ENCODE results near the gene ADAM12.

The ADAM12 gene

GRCh38 chr10:126013489-126014281 is 374.6 kb downstream of the ADAM12 start:
- Histone ChIP-seq H3K4me1 (ENCODE audit: insufficient read depth, low read length) (peaks cover 6% of the 10 kb centered on the region; the same call in 1 of the 2 replicates), H3K9ac (ENCODE audit: low read depth, low read length) (no peak overlapping the region), H3K9me3 (ENCODE audit: control insufficient read depth, insufficient read depth, low read length) (no peaks in the 10 kb centered on the region), H3K36me3 (ENCODE audit: insufficient read depth, low read length) (no peaks in the 10 kb centered on the region)

DNA sequence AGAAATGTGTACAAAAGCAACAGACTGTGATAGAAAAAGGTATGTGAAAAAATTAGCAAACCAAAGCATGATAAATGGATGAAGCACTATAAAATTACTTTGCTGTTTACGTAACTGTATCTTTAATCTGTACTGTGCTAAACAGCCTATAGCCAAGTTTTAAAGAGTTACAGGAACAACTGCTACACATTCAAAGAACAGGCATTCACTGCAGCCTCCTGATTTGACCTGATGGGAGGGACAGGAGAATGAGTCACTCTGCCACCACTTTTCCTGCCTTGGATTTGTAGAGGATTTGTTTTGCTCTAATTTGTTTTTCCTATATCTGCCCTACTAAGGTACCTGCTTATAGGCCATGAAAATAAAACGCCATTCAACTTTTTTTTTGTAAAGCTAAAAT is 375.8 kb downstream of the ADAM12 start:
- no peaks in the 10 kb centered on the region for H3K36me3 ChIP-seq (ENCODE audit: insufficient read depth, low read length)
- H3K9me3 ChIP-seq (ENCODE audit: control insufficient read depth, insufficient read depth, low read length), result no peaks in the 10 kb centered on the region
- peaks cover 6% of the 10 kb centered on the region; the same call in 1 of the 2 replicates for H3K4me1 ChIP-seq (ENCODE audit: insufficient read depth, low read length)
- no peak overlapping the region for H3K9ac ChIP-seq (ENCODE audit: low read depth, low read length)

GRCh38 chr10:126011995-126012394 is 376.3 kb downstream of the ADAM12 start:
- Histone ChIP-seq H3K9me3 (ENCODE audit: control insufficient read depth, insufficient read depth, low read length) (no peaks in the 10 kb centered on the region), H3K9ac (ENCODE audit: low read depth, low read length) (no peak overlapping the region), H3K36me3 (ENCODE audit: insufficient read depth, low read length) (no peaks in the 10 kb centered on the region), H3K4me1 (ENCODE audit: insufficient read depth, low read length) (peaks cover 6% of the 10 kb centered on the region; the same call in 1 of the 2 replicates)

GRCh38 chr10:126009650-126010049 is 378.6 kb downstream of the ADAM12 start:
- Histone ChIP-seq H3K36me3 (ENCODE audit: insufficient read depth, low read length) (no peaks in the 10 kb centered on the region), H3K9ac (ENCODE audit: low read depth, low read length) (no peak overlapping the region), H3K4me1 (ENCODE audit: insufficient read depth, low read length) (peaks cover 6% of the 10 kb centered on the region; the same call in 1 of the 2 replicates), H3K9me3 (ENCODE audit: control insufficient read depth, insufficient read depth, low read length) (no peaks in the 10 kb centered on the region)

DNA sequence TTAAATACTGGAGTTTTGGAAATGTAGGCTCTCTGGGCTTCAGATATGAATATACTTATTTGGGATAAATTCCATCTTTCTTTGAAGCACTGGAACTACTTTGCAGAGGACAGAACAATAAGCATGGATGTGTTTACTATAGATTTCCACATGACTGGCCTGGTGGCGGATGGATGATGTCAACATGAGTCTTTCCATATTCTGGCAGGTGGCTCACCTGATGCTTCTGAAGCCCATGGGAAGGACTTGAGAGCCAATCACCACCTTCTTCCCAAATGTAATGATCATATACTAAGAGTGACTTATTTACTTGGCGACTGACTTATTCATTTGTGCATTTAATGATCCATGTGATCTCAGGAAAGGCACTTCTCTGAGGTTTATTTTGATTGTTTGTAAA is 381.4 kb downstream of the ADAM12 start:
- Histone ChIP-seq H3K4me1 (ENCODE audit: insufficient read depth, low read length) (no peaks in the 10 kb centered on the region), H3K9me3 (ENCODE audit: control insufficient read depth, insufficient read depth, low read length) (no peaks in the 10 kb centered on the region), H3K36me3 (ENCODE audit: insufficient read depth, low read length) (no peaks in the 10 kb centered on the region), H3K9ac (ENCODE audit: low read depth, low read length) (no peak overlapping the region)

DNA sequence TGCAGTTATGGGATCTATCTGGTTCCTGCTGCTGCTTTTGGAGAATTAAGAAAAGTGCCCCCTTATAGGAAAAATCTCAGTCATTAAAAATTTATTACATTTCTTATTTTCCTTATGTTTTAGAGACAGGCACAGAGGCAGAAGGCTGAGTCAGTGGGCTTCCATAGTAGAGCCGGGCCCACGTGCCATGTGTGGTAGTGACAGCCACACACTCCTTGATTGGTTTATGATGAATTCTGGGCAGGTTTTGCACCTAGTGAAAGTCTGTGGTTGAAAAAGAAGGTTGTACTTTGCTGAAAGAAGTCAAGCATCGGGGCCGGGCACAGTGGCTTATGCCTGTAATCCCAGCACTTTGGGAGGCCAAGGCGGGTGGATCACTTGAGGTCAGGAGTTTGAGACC is 382.0 kb downstream of the ADAM12 start:
- H3K4me1 ChIP-seq (ENCODE audit: insufficient read depth, low read length), result no peaks in the 10 kb centered on the region
- H3K9ac ChIP-seq (ENCODE audit: low read depth, low read length), result no peak overlapping the region
- H3K9me3 ChIP-seq (ENCODE audit: control insufficient read depth, insufficient read depth, low read length), result no peaks in the 10 kb centered on the region
- no peaks in the 10 kb centered on the region for H3K36me3 ChIP-seq (ENCODE audit: insufficient read depth, low read length)

DNA sequence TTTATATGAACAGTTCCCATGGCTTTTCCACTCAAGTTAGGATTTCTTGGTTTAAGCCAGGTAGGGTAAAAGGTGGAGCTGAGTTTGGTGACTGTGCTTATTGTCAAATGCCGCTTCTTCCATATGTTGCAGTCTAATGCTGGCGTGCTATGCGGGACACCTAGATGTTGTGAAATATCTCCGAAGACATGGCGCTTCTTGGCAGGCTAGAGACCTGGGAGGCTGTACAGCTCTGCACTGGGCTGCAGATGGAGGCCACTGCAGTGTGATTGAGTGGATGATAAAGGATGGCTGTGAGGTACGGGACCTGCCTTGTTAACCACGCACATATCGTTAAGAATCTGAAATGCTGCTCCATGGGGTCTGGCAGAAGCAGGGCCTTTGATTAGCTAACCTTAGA is 383.5 kb downstream of the ADAM12 start:
- H3K36me3 ChIP-seq (ENCODE audit: insufficient read depth, low read length), result no peaks in the 10 kb centered on the region
- H3K4me1 ChIP-seq (ENCODE audit: insufficient read depth, low read length), result no peaks in the 10 kb centered on the region
- H3K9ac ChIP-seq (ENCODE audit: low read depth, low read length), result no peak overlapping the region
- H3K9me3 ChIP-seq (ENCODE audit: control insufficient read depth, insufficient read depth, low read length), result no peaks in the 10 kb centered on the region

DNA sequence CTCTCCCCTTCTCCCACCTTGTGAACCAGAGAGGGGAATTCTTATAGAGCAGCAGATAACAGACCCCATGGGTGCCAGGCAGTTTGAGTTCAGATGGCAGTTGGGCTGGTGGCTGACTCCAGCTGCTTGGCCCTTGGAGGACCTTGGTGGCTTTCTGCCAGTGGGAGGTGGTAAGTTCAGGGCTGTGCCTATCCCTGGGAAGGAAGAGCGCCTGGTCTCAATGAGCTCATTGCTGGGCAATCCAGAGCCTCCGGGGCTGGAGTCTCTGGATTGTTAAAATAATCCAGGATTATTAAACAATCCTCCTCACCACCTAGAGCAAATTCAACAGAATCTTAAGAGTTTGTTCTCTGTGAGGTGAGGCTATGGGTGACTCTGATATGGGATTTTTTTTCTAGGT is 386.7 kb downstream of the ADAM12 start:
- Histone ChIP-seq H3K36me3 (ENCODE audit: insufficient read depth, low read length) (no peaks in the 10 kb centered on the region), H3K9ac (ENCODE audit: low read depth, low read length) (no peak overlapping the region), H3K9me3 (ENCODE audit: control insufficient read depth, insufficient read depth, low read length) (no peaks in the 10 kb centered on the region), H3K4me1 (ENCODE audit: insufficient read depth, low read length) (no peaks in the 10 kb centered on the region)

GRCh38 chr10:125999694-126000093 is 388.6 kb downstream of the ADAM12 start:
- Histone ChIP-seq H3K36me3 (ENCODE audit: insufficient read depth, low read length) (no peaks in the 10 kb centered on the region), H3K9ac (ENCODE audit: low read depth, low read length) (no peak overlapping the region), H3K9me3 (ENCODE audit: control insufficient read depth, insufficient read depth, low read length) (no peaks in the 10 kb centered on the region), H3K4me1 (ENCODE audit: insufficient read depth, low read length) (no peaks in the 10 kb centered on the region)

DNA sequence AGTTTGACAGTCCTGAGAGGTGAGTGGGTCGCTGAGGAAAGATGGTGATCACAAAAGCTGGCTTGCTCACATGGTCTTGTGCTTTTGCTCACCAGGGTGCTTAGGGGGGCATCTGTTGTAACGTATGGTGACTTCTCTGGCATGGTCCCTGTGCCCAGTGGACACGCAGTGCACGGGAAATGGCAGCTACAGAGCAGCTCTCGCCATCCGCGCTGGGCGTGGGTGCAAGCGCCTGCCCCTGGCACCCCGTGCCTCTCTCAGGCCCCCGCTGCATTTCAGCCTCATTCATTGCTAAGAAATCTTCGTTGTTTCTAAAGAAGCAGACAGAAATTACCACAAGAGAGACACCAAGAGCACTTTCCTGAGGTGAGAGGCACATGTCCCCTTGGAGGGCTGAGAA is 390.7 kb downstream of the ADAM12 start:
- Histone ChIP-seq H3K36me3 (ENCODE audit: insufficient read depth, low read length) (no peaks in the 10 kb centered on the region), H3K9ac (ENCODE audit: low read depth, low read length) (no peak overlapping the region), H3K9me3 (ENCODE audit: control insufficient read depth, insufficient read depth, low read length) (no peaks in the 10 kb centered on the region), H3K4me1 (ENCODE audit: insufficient read depth, low read length) (no peaks in the 10 kb centered on the region)

DNA sequence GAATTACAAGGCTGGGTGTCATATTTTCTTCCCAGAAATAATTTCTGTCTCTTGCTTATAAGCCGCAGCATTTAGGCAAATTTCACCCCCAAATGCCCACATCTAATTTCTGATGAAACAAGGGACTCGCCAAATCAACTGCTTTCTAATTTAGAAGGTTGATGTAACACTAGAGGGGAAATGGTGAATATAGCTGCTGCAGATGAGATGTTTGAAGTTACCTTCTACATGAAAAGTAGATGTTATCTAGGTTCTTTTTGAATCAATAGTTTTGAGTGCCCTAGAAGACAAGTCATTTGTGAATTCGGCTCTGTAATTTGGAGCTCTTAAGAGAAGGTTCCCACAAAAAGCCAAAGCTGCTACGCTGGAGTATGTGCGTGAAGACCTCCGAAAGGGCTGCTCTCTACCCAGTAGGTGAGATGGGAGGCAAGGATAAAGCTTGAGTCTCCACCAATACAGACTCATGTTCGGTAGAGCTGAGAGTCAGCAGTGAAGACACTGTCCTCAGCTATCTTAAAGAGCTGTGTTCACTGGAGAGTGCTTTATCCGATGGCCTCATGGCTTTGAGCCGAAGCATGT is 392.5 kb downstream of the ADAM12 start:
- Histone ChIP-seq H3K36me3 (ENCODE audit: insufficient read depth, low read length) (no peaks in the 10 kb centered on the region), H3K4me1 (ENCODE audit: insufficient read depth, low read length) (no peaks in the 10 kb centered on the region), H3K9me3 (ENCODE audit: control insufficient read depth, insufficient read depth, low read length) (no peaks in the 10 kb centered on the region; the same call in 1 of the 2 replicates)

DNA sequence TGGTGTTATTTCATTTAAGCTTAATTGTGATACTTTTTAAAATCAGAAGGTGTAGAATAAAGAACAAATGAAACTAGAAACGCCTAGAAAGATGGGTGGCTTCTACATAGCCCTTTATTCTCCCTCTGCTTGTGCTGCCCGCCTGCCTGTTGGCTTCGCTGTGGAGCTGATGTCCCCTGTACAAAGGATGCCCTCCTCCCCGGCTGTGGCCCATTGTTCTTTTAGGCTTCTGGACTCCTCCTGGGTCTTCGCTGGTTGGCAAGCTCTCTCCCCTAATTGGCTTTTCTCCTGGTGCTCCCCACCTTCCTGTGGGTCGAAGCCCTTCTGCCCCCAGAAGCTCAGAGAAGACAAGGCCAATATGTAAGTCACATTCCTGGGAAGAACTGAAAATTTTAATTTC is 393.7 kb downstream of the ADAM12 start:
- Histone ChIP-seq H3K9ac (ENCODE audit: low read depth, low read length) (no peak overlapping the region), H3K9me3 (ENCODE audit: control insufficient read depth, insufficient read depth, low read length) (no peaks in the 10 kb centered on the region; the same call in none of the 2 replicates), H3K4me1 (ENCODE audit: insufficient read depth, low read length) (no peaks in the 10 kb centered on the region), H3K36me3 (ENCODE audit: insufficient read depth, low read length) (no peaks in the 10 kb centered on the region)

More for the DNA sequence above, 392.5 kb downstream of the ADAM12 start:
- no peak overlapping the region for H3K9ac ChIP-seq (ENCODE audit: low read depth, low read length)

DNA sequence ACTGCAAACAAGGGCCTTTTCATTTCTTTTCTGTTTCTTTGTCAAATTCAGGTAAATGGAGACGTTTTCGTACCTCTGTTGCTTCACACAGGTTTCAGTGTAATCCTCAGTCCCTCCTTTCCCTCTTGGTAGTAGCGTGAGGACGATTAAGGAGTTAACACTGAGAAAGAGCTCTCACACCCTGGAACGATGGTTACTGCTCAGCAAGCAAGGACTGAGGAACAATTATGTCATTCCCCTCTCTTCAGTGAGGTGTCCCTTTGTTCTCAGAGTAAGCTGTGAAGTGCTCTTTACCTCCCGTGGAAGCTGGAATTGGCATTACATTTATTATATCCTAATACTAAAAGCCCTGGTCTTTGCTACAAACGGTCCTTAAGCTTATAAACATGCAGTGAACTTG is 396.0 kb downstream of the ADAM12 start:
- Histone ChIP-seq H3K4me1 (ENCODE audit: insufficient read depth, low read length) (no peaks in the 10 kb centered on the region), H3K9me3 (ENCODE audit: control insufficient read depth, insufficient read depth, low read length) (no peaks in the 10 kb centered on the region; the same call in none of the 2 replicates), H3K36me3 (ENCODE audit: insufficient read depth, low read length) (no peaks in the 10 kb centered on the region), H3K9ac (ENCODE audit: low read depth, low read length) (no peak overlapping the region)

- Histone ChIP-seq H3K9ac (ENCODE audit: low read depth, low read length) (no peak overlapping the region), H3K4me1 (ENCODE audit: insufficient read depth, low read length) (no peaks in the 10 kb centered on the region), H3K36me3 (ENCODE audit: insufficient read depth, low read length) (no peaks in the 10 kb centered on the region), H3K9me3 (ENCODE audit: control insufficient read depth, insufficient read depth, low read length) (no peaks in the 10 kb centered on the region; the same call in none of the 2 replicates)
Measured at GRCh38 chr10:125991392-125991791, 396.9 kb downstream of the ADAM12 start.

- Histone ChIP-seq H3K36me3 (ENCODE audit: insufficient read depth, low read length) (no peaks in the 10 kb centered on the region), H3K9ac (ENCODE audit: low read depth, low read length) (no peak overlapping the region), H3K9me3 (ENCODE audit: control insufficient read depth, insufficient read depth, low read length) (no peaks in the 10 kb centered on the region; the same call in none of the 2 replicates), H3K4me1 (ENCODE audit: insufficient read depth, low read length) (no peaks in the 10 kb centered on the region)
Measured at GRCh38 chr10:125990974-125991373, 397.3 kb downstream of the ADAM12 start.

Data from ES-I3 (cell line).